ENCODE measurements around the gene ELMO1.

- TF ChIP-seq CTCF (optimal IDR thresholded peaks at IDR 0.05 in 1 of 3, IDR thresholded peaks at IDR 0.05 in 1 of 3, conservative IDR thresholded peaks at IDR 0.05 in 1 of 3; ENCODE audit: extremely low read depth in 1 of 3, insufficient read depth in 2 of 3, low read length in 3 of 3) (no peak), EZH2 (IDR thresholded peaks at IDR 0.05; ENCODE audit: low read length) (no peak)
These were observed 112.4 kb downstream of the ELMO1 start for GRCh38 chr7:37336259-37336658.

Data from keratinocyte (primary cell).